SK-N-SH treated with all-trans-retinoic acid at 6 μM for 48 hours (cell line): ENCODE results near the gene CLCN1.

Experiments
- ATAC-seq: fragments of 200-7000 bp; cut with Tn5 transposase; 3 replicates; pipeline ENCODE4 v1.9.1; 2020; ENCODE audit warnings: mild to moderate bottlenecking, moderate library complexity
- ARNTL ChIP-seq: fragments of 450-650 bp; formaldehyde crosslinking; IDR thresholded peaks from 2 replicates; pipeline ENCODE4 v1.5.0; 2020; ENCODE audit warnings: low read depth, mild to moderate bottlenecking, moderate library complexity, borderline replicate concordance
- CREB5 ChIP-seq: fragments of 250-450 bp; sonication (Bioruptor Pico); IDR thresholded peaks from 2 replicates; pipeline ENCODE4 v1.5.1; 2020; ENCODE audit warnings: low read depth, mild to moderate bottlenecking, moderate library complexity
- CSRNP3 ChIP-seq: fragments of 250-450 bp; sonication (Bioruptor Pico); IDR thresholded peaks from 2 replicates; pipeline ENCODE4 v1.5.1; 2021; ENCODE audit warnings: mild to moderate bottlenecking, moderate library complexity
- ESRRG ChIP-seq: fragments of 250-450 bp; sonication (Bioruptor Pico); IDR thresholded peaks from 2 replicates; pipeline ENCODE4 v1.6.1; 2021; ENCODE audit warnings: mild to moderate bottlenecking
- GLIS3 ChIP-seq: fragments of 250-450 bp; sonication (Bioruptor Pico); IDR thresholded peaks from 2 replicates; pipeline ENCODE4 v1.5.0; 2020; ENCODE audit warnings: mild to moderate bottlenecking, moderate library complexity
- ISL1 ChIP-seq: fragments of 250-450 bp; sonication (Bioruptor Pico); IDR thresholded peaks from 2 replicates; pipeline ENCODE4 v2.1.2; 2022; ENCODE audit warnings: mild to moderate bottlenecking, moderate library complexity
- OSR1 ChIP-seq: fragments of 250-450 bp; sonication (Bioruptor Pico); IDR thresholded peaks from 2 replicates; pipeline ENCODE4 v1.8.0; 2022; ENCODE audit warnings: moderate library complexity, mild to moderate bottlenecking, inconsistent platforms
- PATZ1 ChIP-seq: fragments of 250-450 bp; sonication (Bioruptor Pico); IDR thresholded peaks from 2 replicates; pipeline ENCODE4 v1.8.0; 2020; ENCODE audit warnings: mild to moderate bottlenecking, moderate library complexity, borderline replicate concordance
- PPARA ChIP-seq: fragments of 250-450 bp; sonication (Bioruptor Pico); IDR thresholded peaks from 2 replicates; pipeline ENCODE4 v1.5.0; 2020; ENCODE audit warnings: mild to moderate bottlenecking, borderline replicate concordance
- RARB ChIP-seq: fragments of 250-450 bp; sonication (Bioruptor Pico); IDR thresholded peaks from 2 replicates; pipeline ENCODE4 v1.8.0; 2021; ENCODE audit warnings: mild to moderate bottlenecking, moderate library complexity
- SNAI2 ChIP-seq: fragments of 250-450 bp; sonication (Bioruptor Pico); IDR thresholded peaks from 2 replicates; pipeline ENCODE4 v1.5.0; 2020; ENCODE audit warnings: mild to moderate bottlenecking, moderate library complexity
- TCF4 ChIP-seq: fragments of 250-450 bp; sonication (Bioruptor Pico); IDR thresholded peaks from 2 replicates; pipeline ENCODE4 v1.8.0; 2021; ENCODE audit warnings: mild to moderate bottlenecking, moderate library complexity, borderline replicate concordance
- TOX ChIP-seq: fragments of 250-450 bp; sonication (Bioruptor Pico); IDR thresholded peaks from 2 replicates; pipeline ENCODE4 v1.8.0; 2021; ENCODE audit warnings: mild to moderate bottlenecking, moderate library complexity, borderline replicate concordance
- TSHZ2 ChIP-seq: fragments of 250-450 bp; sonication (Bioruptor Pico); IDR thresholded peaks from 2 replicates; pipeline ENCODE4 v1.5.0; 2020; ENCODE audit warnings: mild to moderate bottlenecking, moderate library complexity
- ZC3H10 ChIP-seq: fragments of 250-450 bp; sonication (Bioruptor Pico); IDR thresholded peaks from 2 replicates; pipeline ENCODE4 v1.5.1; 2021; ENCODE audit warnings: mild to moderate bottlenecking, moderate library complexity
- ZFP3 ChIP-seq: fragments of 250-450 bp; sonication (Bioruptor Pico); IDR thresholded peaks from 2 replicates; pipeline ENCODE4 v1.5.0; 2020; ENCODE audit warnings: mild to moderate bottlenecking, moderate library complexity
- ZFP30 ChIP-seq: fragments of 450-650 bp; formaldehyde crosslinking; IDR thresholded peaks from 2 replicates; pipeline ENCODE4 v1.5.0; 2022; ENCODE audit warnings: mild to moderate bottlenecking, moderate library complexity
- ZNF565 ChIP-seq: fragments of 450-650 bp; formaldehyde crosslinking; conservative IDR thresholded peaks from 2 replicates; pipeline ENCODE4 v1.5.0; 2020; ENCODE audit warnings: low read depth, mild to moderate bottlenecking, moderate library complexity
- ZNF70 ChIP-seq: fragments of 450-650 bp; formaldehyde crosslinking; IDR thresholded peaks from 2 replicates; pipeline ENCODE4 v1.5.0; 2020; ENCODE audit warnings: mild to moderate bottlenecking, moderate library complexity
- ZNF8 ChIP-seq: fragments of 450-650 bp; formaldehyde crosslinking; IDR thresholded peaks from 2 replicates; pipeline ENCODE4 v1.5.0; 2020; ENCODE audit warnings: mild to moderate bottlenecking, moderate library complexity
- TF ChIP-seq, protein P1 (sequence below): fragments of 250-450 bp; sonication (Bioruptor Pico); IDR thresholded peaks from 2 replicates; pipeline ENCODE4 v1.8.0; 2021; ENCODE audit warnings: low read depth, mild to moderate bottlenecking, moderate library complexity, borderline replicate concordance

Gene CLCN1

DNA sequence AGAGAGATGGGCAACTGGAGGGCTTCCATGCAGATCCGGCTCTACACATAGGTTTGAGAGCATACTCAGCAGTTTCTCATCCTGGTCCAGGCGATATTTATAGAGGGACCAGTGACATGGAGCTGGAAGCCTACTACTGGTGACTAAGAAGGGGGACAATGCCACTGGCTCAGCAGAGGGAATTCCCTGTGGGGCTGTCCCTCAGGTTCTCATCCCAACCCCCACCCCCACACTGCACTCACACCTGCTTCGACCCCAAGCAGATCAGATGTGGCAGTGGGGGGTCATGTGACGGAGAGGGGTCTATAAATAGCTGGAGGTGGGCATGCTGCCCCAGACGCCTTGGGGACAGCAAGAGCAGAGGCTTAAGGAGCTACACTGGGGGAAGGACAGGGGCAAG is at the start of gene CLCN1:
CLCN1 (plus strand) TSS at position 336 of the 400 bp plus-strand sequence. CDS start 102 bp downstream, outside the sequence.
- TF ChIP-seq SNAI2 (CRISPR knock-in tag) (no peak), ZFP3 (no peak), TSHZ2 (CRISPR knock-in tag) (no peak), OSR1 (CRISPR knock-in tag) (no peak), ZNF565 (no peak), CREB5 (CRISPR knock-in tag) (no peak), ZFP30 (CRISPR knock-in tag) (no peak), ZNF70 (CRISPR knock-in tag) (no peak), RARB (CRISPR knock-in tag) (no peak), GLIS3 (no peak), ISL1 (CRISPR knock-in tag) (no peak), PPARA (no peak), ZC3H10 (CRISPR knock-in tag) (no peak), ZNF8 (no peak), PATZ1 (CRISPR knock-in tag) (no peak), ESRRG (CRISPR knock-in tag) (no peak), TCF4 (no peak)
- TF ChIP-seq, protein P1, sequence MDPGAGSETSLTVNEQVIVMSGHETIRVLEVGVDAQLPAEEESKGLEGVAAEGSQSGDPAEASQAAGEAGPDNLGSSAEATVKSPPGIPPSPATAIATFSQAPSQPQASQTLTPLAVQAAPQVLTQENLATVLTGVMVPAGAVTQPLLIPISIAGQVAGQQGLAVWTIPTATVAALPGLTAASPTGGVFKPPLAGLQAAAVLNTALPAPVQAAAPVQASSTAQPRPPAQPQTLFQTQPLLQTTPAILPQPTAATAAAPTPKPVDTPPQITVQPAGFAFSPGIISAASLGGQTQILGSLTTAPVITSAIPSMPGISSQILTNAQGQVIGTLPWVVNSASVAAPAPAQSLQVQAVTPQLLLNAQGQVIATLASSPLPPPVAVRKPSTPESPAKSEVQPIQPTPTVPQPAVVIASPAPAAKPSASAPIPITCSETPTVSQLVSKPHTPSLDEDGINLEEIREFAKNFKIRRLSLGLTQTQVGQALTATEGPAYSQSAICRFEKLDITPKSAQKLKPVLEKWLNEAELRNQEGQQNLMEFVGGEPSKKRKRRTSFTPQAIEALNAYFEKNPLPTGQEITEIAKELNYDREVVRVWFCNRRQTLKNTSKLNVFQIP (CRISPR knock-in tag), result no peak
- no peak for ATAC-seq

DNA sequence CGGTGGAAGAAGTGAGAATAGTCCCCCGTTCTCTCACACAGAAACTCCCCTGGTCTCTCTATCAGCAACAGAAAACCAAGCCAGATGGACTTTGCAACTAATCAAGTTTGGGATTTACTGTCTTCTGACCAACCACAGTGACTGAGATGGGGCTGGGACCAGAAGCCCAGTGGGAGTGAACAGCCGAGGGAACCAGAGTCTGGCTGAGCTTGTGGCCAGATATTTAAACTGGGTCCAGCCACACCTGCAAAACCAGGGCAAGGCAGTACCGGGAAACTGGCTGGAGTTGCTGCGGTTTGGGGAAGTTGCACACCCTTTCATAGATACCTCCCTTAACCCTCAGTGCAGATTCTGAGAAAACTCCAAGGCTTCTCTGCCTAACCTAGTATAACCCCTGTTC is 46.7 kb upstream of the CLCN1 start:
- ATAC-seq, result no peak
- TF ChIP-seq PPARA (no peak), TCF4 (no peak), ZFP30 (CRISPR knock-in tag) (no peak), TOX (no peak), ARNTL (CRISPR knock-in tag) (no peak), ZNF70 (CRISPR knock-in tag) (no peak), GLIS3 (no peak), CREB5 (CRISPR knock-in tag) (no peak), ESRRG (CRISPR knock-in tag) (no peak), CSRNP3 (no peak), PATZ1 (CRISPR knock-in tag) (no peak), RARB (CRISPR knock-in tag) (no peak), ISL1 (CRISPR knock-in tag) (no peak), TSHZ2 (CRISPR knock-in tag) (no peak), ZNF8 (no peak)
